IPS DF 19.7 (cell line): Measurements from ENCODE around the gene SPARC.
A peak's percentile ranks its signal among the peaks of the same experiment; 100 is the strongest.
"Not testable (repeated sequence)": the region's sequence is repeated elsewhere in the genome, so short reads cannot be mapped to it uniquely, and the experiment has no call there.

Experiments
- DNase-seq: peaks from one replicate; pipeline ENCODE4 v3.0.0-alpha.2; 2013; ENCODE audit warnings: low read depth, low spot score

SPARC gene

GRCh38 chr5:151700296-151700695, 13.6 kb upstream of the SPARC start:
- no peak for DNase-seq

DNA sequence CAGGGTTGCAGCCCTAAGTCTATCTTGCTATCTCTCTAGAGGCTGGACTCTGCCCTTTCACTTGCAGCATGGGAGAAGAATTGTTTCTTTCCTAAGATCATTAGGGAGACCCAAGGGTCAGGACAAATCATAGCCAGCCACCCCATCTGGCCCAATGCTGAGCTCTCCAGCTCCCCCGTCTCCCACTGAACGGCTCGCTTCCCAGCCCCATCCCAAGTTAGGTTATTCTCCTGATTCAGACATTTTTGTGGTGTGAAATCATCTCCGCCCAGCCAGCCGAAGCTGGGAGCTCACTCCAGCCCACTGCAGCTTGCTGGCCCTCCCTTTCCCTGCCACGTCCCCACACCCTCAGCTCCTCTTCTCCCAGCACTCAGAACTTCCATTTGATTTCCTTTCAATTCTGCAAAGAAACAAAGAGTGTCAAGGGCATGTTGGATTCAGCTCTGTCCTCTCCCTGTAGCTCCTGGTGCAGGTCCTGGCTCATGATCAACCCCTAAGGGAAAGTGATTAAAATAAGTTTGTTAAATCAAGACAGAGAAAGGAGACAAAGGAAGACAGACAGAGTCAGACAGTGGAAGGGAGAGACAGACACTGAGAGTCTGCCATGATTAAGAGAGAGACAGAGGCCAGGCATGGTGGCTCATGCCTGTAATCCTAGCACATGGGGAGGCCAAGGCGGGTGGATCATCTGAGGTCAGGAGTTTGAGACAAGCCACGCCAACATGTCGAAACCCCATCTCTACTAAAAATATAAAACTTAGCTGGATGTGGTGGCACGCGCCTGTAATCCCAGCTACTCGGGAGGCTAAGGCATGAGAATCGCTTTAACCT, 12.6 kb upstream of the SPARC start:
- DNase-seq: no peak

DNA sequence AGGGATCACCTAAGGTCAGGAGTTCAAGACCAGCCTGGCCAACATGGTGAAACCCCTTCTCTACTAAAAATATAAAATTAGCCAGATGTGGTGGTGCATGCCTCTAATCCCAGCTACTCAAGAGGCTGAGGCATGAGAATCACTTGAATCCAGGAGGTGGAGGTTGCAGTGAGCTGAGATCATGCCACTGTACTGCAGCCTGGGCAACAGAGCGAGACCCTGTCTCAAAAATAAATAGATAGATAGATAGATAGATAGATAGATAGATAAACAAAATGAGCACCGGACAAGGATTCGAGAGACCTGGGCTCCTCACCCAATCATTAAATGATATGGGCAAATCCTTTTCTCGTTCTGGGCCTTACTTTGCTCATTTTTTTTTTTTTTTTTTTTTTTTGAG, 11.4 kb upstream of the SPARC start:
- DNase-seq: not testable (repeated sequence)

- no peak for DNase-seq
These were observed 10.7 kb upstream of the SPARC start for GRCh38 chr5:151697452-151697851.

- no peak for DNase-seq
These were observed 9.9 kb upstream of the SPARC start for GRCh38 chr5:151696470-151697061.

DNA sequence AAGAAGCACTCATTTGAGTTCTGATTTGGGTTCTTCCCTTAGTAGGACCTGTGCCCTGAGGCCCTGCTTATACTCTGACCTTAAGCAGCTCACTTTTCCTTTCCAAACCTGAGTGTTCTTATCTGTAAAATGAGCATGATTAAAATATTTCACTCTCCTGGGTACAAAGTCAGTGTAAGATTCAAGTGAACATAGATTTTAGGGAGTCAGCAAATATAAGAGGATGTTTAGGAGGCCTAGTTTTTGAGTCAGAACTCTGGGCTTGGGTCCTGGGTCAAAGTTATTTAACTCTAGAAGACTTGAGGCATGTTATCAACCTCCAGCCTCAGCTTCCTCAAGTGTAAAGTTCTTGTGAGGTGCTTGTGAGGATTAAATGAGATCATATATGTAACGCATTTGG, 8.7 kb upstream of the SPARC start:
- no peak for DNase-seq

- DNase-seq: no peak
These were observed 7.3 kb upstream of the SPARC start for GRCh38 chr5:151694035-151694485.

DNA sequence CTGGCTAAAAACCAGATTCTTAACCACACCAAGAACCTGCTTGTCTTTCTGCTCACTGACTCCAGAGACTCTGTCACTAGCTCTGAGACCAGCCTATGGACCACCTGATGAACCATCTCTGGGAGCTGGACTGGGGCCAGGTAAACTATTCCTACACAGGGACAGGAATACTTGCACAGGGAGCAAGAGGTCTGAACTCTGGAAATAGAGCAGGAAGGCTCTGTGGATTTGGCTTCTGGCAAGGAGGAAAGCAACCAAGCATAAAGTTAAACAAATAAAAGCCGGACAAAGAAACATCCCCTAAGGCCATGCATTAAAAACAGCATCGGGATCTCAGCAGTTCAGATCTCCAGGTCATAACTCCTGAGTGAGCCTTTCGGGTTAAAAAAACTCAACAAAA, 5.6 kb upstream of the SPARC start:
- DNase-seq: no peak

- DNase-seq: no peak
These were observed 5.0 kb upstream of the SPARC start for GRCh38 chr5:151691706-151692105.

GRCh38 chr5:151689591-151689990, 2.9 kb upstream of the SPARC start:
- not testable (repeated sequence) for DNase-seq

GRCh38 chr5:151688436-151688835, 1.7 kb upstream of the SPARC start:
- DNase-seq: no peak

- DNase-seq: no peak
These were observed 704 bp downstream of the SPARC start for GRCh38 chr5:151685749-151686673.

DNA sequence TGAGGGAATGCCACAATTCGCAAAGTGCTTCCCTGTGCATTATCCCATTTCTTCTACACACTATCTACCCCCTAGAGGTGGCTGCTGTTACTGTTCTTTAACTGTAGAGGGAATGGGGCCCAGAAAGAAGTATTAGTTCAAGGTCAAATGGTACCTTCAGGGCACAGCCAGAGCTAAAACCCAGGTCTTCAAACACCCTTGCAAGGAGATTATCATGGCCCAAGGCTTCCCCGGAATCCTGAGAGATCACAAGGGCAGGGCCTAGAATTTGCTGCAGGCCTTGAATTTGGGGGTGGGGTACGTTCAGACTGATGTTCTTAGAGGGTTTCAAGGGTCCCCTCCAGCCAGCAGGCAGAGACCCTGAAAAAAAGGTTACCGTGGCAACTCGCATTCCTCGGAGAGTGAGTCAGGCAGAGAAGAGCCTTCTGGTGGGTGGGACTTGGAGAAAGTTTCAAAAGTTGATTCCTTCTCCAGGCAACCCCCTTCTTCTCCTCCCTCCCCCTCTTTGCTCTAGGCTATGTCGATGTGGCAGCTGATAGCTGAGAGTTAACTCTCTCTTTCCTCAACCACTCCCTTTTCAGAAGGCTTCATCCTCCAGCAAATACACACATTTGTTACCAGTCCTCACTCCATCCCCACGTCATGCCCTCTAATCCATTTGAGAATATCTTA, 1.9 kb downstream of the SPARC start:
- DNase-seq: peak; percentile 91

DNA sequence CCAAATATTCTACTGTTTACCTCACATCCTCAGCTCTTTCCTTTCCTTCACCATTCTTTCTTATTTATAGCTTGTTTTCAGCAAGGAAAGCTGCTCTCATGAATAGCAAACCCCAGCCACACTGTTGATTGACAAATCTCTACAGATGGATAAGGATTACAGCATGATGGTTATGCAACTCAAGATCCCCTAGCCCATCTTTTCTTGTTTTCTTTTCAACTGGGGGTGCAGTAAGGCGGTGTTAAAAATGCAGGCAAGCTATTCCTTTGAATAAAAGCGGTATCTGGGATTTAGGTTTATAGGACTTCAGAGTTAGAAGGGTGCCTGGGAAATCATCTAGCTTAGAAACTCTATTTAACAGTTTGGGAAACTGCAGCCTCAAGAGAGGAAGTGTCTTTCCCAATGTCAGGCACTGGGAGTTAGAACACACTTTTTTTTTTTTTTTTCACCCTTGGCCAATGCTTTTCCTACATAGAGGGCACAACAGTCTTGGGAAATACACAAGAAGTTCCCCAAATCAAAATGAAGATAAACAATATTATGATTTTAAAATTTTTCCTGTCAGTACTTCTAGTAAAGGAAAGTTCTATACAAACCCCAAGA, 2.6 kb downstream of the SPARC start:
- no peak for DNase-seq

GRCh38 chr5:151683444-151683843, 3.3 kb downstream of the SPARC start:
- no peak for DNase-seq

DNA sequence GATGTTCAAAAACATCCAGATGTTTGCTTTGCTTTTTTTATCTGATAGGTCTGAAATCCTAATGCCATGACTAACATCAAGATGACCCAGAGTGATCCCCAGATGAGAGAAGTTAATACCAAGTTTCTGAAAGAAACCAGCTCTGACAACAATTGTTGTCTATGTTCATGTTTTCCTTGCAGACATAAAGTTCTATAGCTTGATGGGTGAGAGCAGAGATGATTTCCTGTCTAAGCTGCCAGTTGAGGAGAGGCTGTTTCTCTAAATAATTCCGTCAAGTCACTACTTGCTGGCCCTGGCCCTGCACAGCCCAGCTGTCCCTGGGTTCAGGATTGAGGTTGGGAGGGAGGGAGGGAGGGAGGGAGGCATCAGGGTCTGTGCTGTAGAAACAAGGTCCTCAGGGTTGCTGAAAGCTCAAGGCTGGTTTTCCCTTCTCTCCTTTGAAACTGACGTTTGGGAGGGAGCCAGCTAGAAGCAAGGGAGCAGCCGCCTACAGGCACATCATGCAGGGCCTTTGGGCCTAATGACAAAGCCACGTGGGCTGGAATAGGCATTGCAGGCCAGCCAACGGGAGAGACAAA, 3.9 kb downstream of the SPARC start:
- DNase-seq: no peak

DNA sequence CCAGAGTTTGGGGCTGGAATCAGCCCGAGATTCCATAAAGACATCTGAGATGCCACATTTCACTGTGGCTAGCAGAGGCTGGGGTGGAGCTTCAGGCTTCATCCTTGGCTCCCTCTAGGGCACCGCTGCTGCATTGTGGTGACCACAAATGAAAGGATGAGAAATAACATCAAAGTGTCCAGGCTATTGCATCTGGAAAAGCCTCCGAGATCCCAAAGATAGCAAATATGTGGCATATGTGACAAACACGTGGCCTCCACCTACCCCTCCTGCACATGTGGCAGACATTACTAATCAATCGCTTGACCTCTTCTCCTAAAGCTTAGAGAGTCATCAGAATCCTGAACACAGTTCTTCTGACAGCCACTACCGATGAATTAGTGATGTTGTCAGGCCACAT, 4.5 kb downstream of the SPARC start:
- DNase-seq: no peak

DNA sequence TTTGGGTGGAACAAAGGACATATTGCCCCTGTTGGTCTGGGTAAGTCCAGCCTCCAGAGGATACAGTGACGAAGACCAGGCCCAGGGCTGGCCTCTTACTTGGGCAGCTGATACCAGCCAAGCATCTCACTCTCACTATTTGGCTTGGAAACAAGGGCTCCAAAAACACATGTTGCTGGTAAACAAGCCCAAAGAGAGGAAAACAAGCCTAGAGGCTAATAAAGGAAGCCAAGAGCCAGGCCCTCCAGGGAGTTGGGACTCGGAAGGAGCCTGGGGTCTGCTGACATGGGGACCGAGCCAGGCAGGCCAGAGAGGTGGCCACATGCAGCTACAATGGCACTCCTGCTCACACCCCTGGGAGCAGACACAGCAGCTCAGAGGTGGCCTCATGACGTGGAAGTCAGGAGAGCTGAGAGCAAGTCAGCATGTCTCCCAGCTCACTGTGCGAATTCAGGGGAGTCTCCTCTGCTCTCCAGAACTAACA, 5.7 kb downstream of the SPARC start:
- DNase-seq: no peak

- not testable (repeated sequence) for DNase-seq
These were observed 6.6 kb downstream of the SPARC start for GRCh38 chr5:151680156-151680505.

DNA sequence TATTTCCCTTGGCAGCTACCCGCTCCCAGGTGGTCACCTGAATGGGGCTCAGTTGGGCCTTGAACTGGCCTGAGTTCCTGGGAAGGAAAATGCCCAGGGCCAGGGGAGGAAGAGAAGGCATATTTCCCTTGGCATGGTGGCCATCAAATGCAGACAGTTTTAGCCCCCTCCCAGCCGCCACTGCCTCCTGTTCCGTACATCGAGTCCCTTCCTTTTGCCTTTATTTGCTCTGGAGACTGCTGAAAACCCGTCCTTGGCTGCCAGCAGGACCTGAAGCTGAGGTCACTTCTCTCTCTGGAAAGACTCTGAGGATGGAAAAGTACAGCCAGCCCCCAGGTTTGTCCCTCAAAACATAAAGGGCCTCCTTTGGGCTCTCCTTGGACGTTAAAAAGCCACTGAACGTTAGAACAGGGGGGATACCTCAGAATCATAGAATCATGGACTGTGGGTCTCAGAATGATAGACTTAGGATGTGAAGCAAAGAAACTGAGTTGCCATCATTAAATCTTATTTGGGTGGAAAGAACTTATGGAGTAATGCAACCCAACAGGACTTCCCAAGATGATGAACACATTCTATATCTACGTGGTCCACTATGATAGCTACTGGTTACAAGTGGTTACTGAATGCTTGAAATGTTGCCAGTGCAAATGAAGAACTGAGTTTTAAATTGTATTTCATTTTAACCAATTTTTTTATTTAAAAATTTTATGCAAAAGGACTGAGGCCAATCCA, 7.1 kb downstream of the SPARC start:
- DNase-seq: no peak
